ENCODE measurements around the gene NTN3. TPM values are rescaled to one million over a fixed set of nuclear protein-coding genes. Genes with fewer than 3 reads are reported as not detected.
"Not testable (repeated sequence)": the region's sequence is repeated elsewhere in the genome, so short reads cannot be mapped to it uniquely, and the experiment has no call there.

The NTN3 gene
- total RNA-seq, 3 donors from 2014 or later, result 0.44 TPM; not detected in 2

DNA sequence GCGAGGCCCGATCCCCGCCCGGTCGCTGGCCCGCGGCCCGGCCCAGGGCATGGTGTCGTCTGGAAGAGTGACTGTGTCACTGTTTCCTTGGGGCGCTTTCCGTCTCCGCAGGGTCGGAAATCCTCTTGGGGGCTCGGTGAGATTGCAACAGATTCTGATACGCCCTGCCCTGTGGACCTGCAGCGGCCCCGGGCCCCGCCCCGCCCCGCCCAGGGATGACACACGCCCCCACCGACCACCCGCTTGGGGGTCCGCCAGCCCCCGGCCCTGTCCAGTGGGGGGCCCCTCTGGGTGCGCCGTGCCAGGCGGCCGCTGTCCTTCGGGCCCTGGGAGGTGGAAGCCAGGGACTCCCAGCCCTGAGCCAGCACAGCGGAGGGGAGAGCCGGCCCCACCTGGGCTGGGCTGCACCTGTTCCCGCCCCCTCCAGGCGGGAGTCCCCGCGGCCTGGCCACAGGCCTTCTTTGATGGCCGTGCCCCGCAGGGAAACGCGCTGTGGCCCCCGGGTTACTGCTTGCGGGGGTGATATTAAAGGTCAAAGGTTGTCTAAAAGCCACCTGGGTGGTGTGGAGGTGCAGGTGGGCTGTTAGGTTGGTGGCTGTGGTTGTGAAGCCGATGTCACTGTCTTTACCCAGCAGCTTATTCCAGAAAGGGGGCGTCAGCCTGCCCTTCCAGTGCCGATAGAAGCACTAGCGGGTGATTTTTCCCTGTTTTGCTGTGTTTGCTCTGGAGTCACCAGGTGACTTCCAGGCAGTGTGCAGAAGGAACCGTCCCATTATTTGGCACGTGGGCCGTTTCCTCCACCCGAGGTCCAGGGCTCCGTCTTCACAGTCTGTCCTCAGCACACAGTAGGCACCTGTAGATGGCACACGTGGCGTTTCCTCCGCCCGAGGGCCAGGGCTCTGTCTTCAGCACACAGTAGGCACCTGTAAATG, 4.6 kb downstream of the NTN3 start:
- ATAC-seq (peak; percentile 47), DNase-seq (peak; percentile 35 to 69 (median 65))
- H3K36me3 ChIP-seq (ENCODE audit: low read depth), result no peaks in the 10 kb centered on the region
- peak overlapping the region; percentile 54 for H3K4me3 ChIP-seq
- TF ChIP-seq, protein P1, sequence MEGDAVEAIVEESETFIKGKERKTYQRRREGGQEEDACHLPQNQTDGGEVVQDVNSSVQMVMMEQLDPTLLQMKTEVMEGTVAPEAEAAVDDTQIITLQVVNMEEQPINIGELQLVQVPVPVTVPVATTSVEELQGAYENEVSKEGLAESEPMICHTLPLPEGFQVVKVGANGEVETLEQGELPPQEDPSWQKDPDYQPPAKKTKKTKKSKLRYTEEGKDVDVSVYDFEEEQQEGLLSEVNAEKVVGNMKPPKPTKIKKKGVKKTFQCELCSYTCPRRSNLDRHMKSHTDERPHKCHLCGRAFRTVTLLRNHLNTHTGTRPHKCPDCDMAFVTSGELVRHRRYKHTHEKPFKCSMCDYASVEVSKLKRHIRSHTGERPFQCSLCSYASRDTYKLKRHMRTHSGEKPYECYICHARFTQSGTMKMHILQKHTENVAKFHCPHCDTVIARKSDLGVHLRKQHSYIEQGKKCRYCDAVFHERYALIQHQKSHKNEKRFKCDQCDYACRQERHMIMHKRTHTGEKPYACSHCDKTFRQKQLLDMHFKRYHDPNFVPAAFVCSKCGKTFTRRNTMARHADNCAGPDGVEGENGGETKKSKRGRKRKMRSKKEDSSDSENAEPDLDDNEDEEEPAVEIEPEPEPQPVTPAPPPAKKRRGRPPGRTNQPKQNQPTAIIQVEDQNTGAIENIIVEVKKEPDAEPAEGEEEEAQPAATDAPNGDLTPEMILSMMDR (IDR thresholded peaks at IDR 0.05), result no peak
- H3K9me3 ChIP-seq, result no peaks in the 10 kb centered on the region
- intact Hi-C loops (cut with DNase I, micrococcal nuclease), result no loop called here
- peaks cover 26% of the 10 kb centered on the region for H3K4me1 ChIP-seq (ENCODE audit: low read depth)

DNA sequence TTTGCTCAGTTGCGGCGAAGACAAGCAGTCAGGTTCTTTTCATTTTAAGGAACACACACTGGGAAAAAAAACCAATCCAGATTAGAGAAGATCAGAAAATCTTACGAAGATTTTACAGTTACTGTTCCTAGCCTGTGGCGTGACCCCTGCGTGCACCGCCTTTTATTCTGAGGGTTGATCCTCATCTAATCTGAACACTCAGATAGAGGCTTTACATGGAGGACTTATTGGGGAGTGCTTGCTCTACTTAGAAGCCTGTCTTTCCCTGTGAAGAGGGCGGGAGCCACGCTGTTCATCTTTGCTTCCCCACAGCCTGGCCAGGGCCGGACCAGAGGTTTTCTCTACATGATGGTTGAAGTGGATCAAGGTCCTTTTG, 5.2 kb downstream of the NTN3 start:
- Histone ChIP-seq H3K9me3 (no peaks in the 10 kb centered on the region), H3K36me3 (ENCODE audit: low read depth) (no peaks in the 10 kb centered on the region), H3K4me3 (no peak overlapping the region), H3K4me1 (ENCODE audit: low read depth) (peaks cover 25% of the 10 kb centered on the region)
- DNase-seq (no peak), ATAC-seq (no peak)
- intact Hi-C loops (cut with DNase I, micrococcal nuclease), result no loop called here
- TF ChIP-seq, protein P1 (IDR thresholded peaks at IDR 0.05), result no peak

DNA sequence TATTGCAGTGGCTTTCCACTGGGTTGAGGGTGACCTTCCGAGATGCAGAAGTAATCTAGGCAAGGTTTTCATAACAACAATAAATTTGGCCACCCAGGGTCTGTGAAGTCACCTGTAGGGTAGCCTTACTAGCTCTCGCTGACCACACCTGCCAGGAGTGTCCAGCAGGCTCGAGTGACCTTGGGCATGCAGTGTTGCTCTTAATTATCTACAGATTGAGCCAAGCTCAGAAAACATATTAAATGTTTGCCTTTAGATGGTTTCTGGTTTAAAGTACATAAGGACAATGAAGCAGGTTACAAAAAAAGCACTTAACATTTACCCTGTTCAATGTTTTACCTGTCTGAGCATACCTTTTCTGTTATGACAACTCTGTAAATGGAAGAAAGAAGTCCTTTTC, 5.6 kb downstream of the NTN3 start:
- H3K4me3 ChIP-seq, result no peak overlapping the region
- no peaks in the 10 kb centered on the region for H3K36me3 ChIP-seq (ENCODE audit: low read depth)
- TF ChIP-seq, protein P1 (IDR thresholded peaks at IDR 0.05), result no peak
- H3K4me1 ChIP-seq (ENCODE audit: low read depth), result peaks cover 25% of the 10 kb centered on the region
- intact Hi-C loops (cut with DNase I, micrococcal nuclease), result no loop called here
- no peak for ATAC-seq
- no peak for DNase-seq
- H3K9me3 ChIP-seq, result no peaks in the 10 kb centered on the region

DNA sequence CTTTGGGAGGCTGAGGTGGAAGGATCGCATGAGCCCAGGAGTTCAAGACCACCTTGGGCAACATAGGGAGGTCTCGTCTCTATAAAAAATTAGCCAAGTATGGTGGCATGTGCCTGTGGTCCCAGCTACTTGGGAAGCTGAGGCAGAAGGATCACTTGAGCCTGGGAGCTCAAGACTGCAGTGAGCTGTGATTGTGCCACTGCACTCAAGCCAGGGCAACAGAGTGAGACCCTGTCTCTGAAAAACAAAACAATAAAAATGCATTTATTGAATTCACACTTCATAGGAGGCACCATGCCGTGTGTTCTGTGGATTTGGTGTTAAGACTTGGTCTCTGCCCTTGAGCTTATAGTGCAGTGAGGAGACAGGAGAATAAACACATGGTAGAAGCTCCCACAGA, 6.2 kb downstream of the NTN3 start:
- Histone ChIP-seq H3K36me3 (ENCODE audit: low read depth) (no peaks in the 10 kb centered on the region), H3K4me3 (no peak overlapping the region), H3K4me1 (ENCODE audit: low read depth) (peaks cover 24% of the 10 kb centered on the region), H3K9me3 (no peaks in the 10 kb centered on the region)
- no peak for DNase-seq
- TF ChIP-seq, protein P1 (IDR thresholded peaks at IDR 0.05), result no peak
- intact Hi-C loops (cut with DNase I, micrococcal nuclease), result no loop called here
- ATAC-seq, result no peak

DNA sequence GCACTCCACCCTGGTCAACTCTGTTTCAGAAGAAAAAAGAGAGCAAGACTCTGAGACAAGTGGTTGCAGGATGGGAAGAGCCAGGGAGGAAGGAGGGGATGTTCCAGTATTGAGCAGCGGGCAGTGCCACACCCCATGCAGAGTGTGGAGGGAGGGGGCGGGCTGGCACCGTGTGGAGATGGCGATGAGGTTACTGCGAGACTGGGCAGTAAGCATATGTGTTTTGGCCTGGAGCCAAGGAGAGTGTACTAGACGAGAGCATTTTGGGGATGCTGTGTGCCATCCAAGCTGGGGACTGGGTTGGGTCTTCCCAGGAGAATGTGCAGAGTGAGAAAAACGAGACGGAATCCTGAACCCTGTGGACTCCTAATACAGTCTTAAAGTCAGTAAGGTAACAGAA, 7.2 kb downstream of the NTN3 start:
- Histone ChIP-seq H3K9me3 (no peaks in the 10 kb centered on the region), H3K4me3 (no peak overlapping the region), H3K4me1 (ENCODE audit: low read depth) (peaks cover 22% of the 10 kb centered on the region), H3K36me3 (ENCODE audit: low read depth) (no peaks in the 10 kb centered on the region)
- TF ChIP-seq, protein P1 (IDR thresholded peaks at IDR 0.05), result no peak
- no peak for DNase-seq
- intact Hi-C loops (cut with DNase I, micrococcal nuclease), result no loop called here
- no peak for ATAC-seq

DNA sequence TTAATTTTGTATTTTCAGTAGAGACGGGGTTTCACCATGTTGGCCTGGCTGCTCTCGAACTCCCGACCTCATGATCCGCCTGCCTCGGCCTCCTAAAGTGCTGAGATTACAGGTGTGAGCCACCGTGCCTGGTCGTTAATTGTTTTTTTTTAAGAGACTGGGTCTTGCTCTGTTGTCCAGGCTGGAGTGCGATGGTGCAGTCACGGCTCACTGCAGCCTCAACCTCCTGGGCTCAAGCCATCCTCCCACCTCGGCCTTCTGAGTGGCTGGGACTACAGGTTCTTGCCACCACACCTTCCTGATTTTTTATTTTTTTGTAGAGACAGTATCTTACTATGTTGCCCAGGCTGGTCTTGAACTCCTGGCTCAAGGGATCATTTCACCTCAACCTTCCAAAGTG, 8.9 kb downstream of the NTN3 start:
- intact Hi-C loops (cut with DNase I, micrococcal nuclease); ATAC-seq; H3K36me3 ChIP-seq (ENCODE audit: low read depth); H3K9me3 ChIP-seq; DNase-seq; H3K4me3 ChIP-seq: not testable (repeated sequence)
- peaks cover 18% of the 10 kb centered on the region for H3K4me1 ChIP-seq (ENCODE audit: low read depth)

Data from mucosa of descending colon (tissue), 3 donors.